NB4 (cell line): ENCODE results near the gene FBXL13.
"Not testable (repeated sequence)": the region's sequence is repeated elsewhere in the genome, so short reads cannot be mapped to it uniquely, and the experiment has no call there.

ENCODE experiments used
- DNase-seq: peaks from one replicate; pipeline ENCODE4 v3.0.0; 2010; ENCODE audit warnings: low read depth
- H3K4me3 ChIP-seq: one replicate; pipeline ENCODE4 v1.5.1; 2011; ENCODE audit warnings: mild to moderate bottlenecking, low read depth, low read length, moderate library complexity
- CTCF ChIP-seq: IDR thresholded peaks from one replicate; pipeline ENCODE4 v1.5.1; 2012; ENCODE audit warnings: low read depth, low read length
- MYC ChIP-seq: IDR thresholded peaks from 2 replicates; pipeline ENCODE4 v1.6.1; 2011; ENCODE audit warnings: low read depth, low read length
- POLR2A ChIP-seq: IDR thresholded peaks from 2 replicates; pipeline ENCODE4 v1.6.1; 2011; ENCODE audit warnings: mild to moderate bottlenecking; ENCODE audit not compliant: insufficient read length; ENCODE audit errors: extremely low read depth
- TF ChIP-seq, protein P1 (sequence below): IDR thresholded peaks from 2 replicates; pipeline ENCODE4 v1.6.1; 2011; ENCODE audit warnings: low read depth, low read length

FBXL13 gene

DNA sequence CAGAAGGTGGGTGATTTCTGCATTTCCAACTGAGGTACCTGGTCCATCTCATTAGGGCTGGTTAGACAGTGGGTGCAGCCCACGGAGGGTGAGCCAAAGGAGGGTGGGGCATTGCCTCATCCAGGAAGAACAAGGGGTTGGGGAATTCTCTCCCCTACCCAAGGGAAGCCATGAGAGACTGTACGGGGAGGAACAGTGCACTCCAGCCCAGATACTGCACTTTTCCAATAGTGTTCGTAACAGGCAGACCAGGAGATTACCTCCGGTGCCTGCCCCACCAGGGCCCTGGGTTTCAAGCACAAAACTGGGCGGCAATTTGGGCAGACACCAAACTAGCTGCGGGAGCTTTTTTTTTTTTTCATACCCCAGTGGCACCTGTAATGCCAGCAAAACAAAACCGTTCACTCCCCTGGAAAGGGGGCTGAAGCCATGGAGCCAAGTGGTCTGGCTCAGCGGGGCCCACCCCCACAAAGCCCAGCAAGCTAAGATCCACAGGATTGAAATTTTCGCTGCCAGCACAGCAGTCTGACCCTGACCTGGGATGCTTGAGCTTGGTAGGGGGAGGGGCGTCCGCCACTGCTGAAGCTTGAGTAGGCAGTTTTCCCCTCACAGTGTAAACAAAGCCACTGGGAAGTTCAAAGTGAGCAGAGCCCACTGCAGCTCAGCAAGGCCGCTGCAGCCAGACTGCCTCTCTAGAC, 31.6 kb upstream of the FBXL13 start:
- H3K4me3 ChIP-seq = no peak overlapping the region
- DNase-seq = no peak

GRCh38 chr7:103101543-103101942, 26.9 kb upstream of the FBXL13 start:
- no peak overlapping the region for H3K4me3 ChIP-seq
- no peak for DNase-seq
- TF ChIP-seq MYC (no peak), POLR2A (no peak), CTCF (no peak)
- TF ChIP-seq, protein P1, sequence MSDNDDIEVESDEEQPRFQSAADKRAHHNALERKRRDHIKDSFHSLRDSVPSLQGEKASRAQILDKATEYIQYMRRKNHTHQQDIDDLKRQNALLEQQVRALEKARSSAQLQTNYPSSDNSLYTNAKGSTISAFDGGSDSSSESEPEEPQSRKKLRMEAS = no peak

More for the DNA sequence above, 31.6 kb upstream of the FBXL13 start:
- TF ChIP-seq POLR2A (no peak), CTCF (no peak), MYC (no peak)
- TF ChIP-seq, protein P1 = no peak

- no peak for TF ChIP-seq CTCF
- no peak for TF ChIP-seq POLR2A
- TF ChIP-seq, protein P1 = no peak
- no peak overlapping the region for H3K4me3 ChIP-seq
- DNase-seq = no peak
Measured at GRCh38 chr7:103100348-103100747, 25.8 kb upstream of the FBXL13 start.

GRCh38 chr7:103097041-103097440, 22.4 kb upstream of the FBXL13 start:
- TF ChIP-seq, protein P1 = no peak
- no peak for DNase-seq
- H3K4me3 ChIP-seq = no peak overlapping the region

DNA sequence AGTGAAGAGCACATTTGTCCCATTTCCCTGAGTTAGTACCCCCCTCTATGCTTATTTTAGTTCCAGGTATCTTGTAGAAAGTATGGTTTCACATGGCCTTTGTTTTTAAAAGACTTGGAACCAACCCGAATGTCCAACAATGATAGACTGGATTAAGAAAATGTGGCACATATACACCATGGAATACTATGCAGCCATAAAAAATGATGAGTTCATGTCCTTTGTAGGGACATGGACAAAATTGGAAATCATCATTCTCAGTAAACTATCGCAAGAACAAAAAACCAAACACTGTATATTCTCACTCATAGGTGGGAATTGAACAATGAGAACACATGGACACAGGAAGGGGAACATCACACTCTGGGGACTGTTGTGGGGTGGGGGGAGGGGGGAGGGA, 21.0 kb upstream of the FBXL13 start:
- DNase-seq, H3K4me3 ChIP-seq: not testable (repeated sequence)

DNA sequence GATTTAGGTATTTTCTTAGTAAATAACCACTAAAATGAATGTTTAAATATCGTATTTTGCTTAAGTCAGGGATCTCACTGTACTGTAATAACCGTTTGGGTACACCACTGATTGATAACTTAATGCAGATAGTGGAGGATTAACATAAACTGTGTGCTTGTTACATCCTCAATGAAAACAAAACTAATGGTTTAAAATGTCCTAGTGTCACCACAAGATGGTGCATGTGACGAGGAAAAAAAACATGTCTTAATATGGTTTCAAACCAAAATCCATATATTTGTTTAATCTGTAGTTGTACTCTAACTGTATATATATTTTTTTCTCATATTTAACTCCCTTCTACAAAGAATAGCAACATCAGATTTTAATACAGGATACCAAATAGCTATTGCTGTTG, 19.5 kb upstream of the FBXL13 start:
- DNase-seq = no peak
- TF ChIP-seq CTCF (no peak), POLR2A (no peak), MYC (no peak)
- TF ChIP-seq, protein P1 = no peak
- H3K4me3 ChIP-seq = no peak overlapping the region

GRCh38 chr7:103093429-103093828, 18.8 kb upstream of the FBXL13 start:
- H3K4me3 ChIP-seq = no peak overlapping the region
- TF ChIP-seq, protein P1 = no peak
- TF ChIP-seq CTCF (no peak), POLR2A (no peak), MYC (no peak)
- no peak for DNase-seq

GRCh38 chr7:103092321-103092720, 17.7 kb upstream of the FBXL13 start:
- not testable (repeated sequence) for H3K4me3 ChIP-seq, DNase-seq
